GM19468 (cell line): ENCODE measurements around the gene ARL6IP6.

Experiments used
- ATAC-seq: cut with Tn5 transposase; IDR thresholded peaks from one replicate; pipeline ENCODE4 v1.9.1; 2021; ENCODE audit warnings: mild to moderate bottlenecking, moderate library complexity, moderate number of reproducible peaks; ENCODE audit not compliant: unreplicated experiment; ENCODE audit errors: extremely low read depth

The ARL6IP6 gene

GRCh38 chr2:152718076-152718908 is at the start of gene ARL6IP6:
TSS of gene ARL6IP6 (plus strand) at chr2:152718620. CDS start at chr2:152718625, 5 bp downstream.
- ATAC-seq: peak; percentile 52

- ATAC-seq: no peak
These were observed 44.1 kb upstream of the ARL6IP6 start for GRCh38 chr2:152674334-152674733.

- ATAC-seq: no peak
These were observed 42.0 kb upstream of the ARL6IP6 start for GRCh38 chr2:152676461-152676860.

GRCh38 chr2:152678808-152679207 is 39.6 kb upstream of the ARL6IP6 start:
- ATAC-seq: no peak

GRCh38 chr2:152682663-152683062 is 35.8 kb upstream of the ARL6IP6 start:
- ATAC-seq: no peak

- no peak for ATAC-seq
These were observed 35.0 kb upstream of the ARL6IP6 start for GRCh38 chr2:152683400-152683799.

GRCh38 chr2:152686321-152686720 is 32.1 kb upstream of the ARL6IP6 start:
- no peak for ATAC-seq

GRCh38 chr2:152693033-152693432 is 25.4 kb upstream of the ARL6IP6 start:
- peak; percentile 85 for ATAC-seq

- peak; percentile 53 for ATAC-seq
These were observed 24.2 kb upstream of the ARL6IP6 start for GRCh38 chr2:152694161-152694661.

- no peak for ATAC-seq
These were observed 22.7 kb upstream of the ARL6IP6 start for GRCh38 chr2:152695763-152696162.

- ATAC-seq: no peak
These were observed 21.9 kb upstream of the ARL6IP6 start for GRCh38 chr2:152696476-152696875.

GRCh38 chr2:152701198-152701597 is 17.2 kb upstream of the ARL6IP6 start:
- ATAC-seq: no peak

- no peak for ATAC-seq
These were observed 11.9 kb upstream of the ARL6IP6 start for GRCh38 chr2:152706477-152707021.

GRCh38 chr2:152708742-152709141 is 9.7 kb upstream of the ARL6IP6 start:
- ATAC-seq: no peak

- ATAC-seq: no peak
These were observed 7.7 kb upstream of the ARL6IP6 start for GRCh38 chr2:152710713-152711112.

- ATAC-seq: no peak
These were observed 3.3 kb upstream of the ARL6IP6 start for GRCh38 chr2:152715112-152715511.

GRCh38 chr2:152715854-152716428 is 2.5 kb upstream of the ARL6IP6 start:
- ATAC-seq: no peak

- ATAC-seq: no peak
These were observed 1.6 kb upstream of the ARL6IP6 start for GRCh38 chr2:152716805-152717227.

GRCh38 chr2:152717228-152718075 is 968 bp upstream of the ARL6IP6 start, which contains the start of gene PRPF40A:
TSS of gene PRPF40A (minus strand) at chr2:152717461. CDS start at chr2:152717439, 22 bp downstream.
- peak; percentile 82 for ATAC-seq
